ENCODE measurements around the gene PIAS1.
"Not testable (repeated sequence)": the region's sequence is repeated elsewhere in the genome, so short reads cannot be mapped to it uniquely, and the experiment has no call there.

Gene PIAS1

GRCh38 chr15:68130851-68131250, 76.7 kb downstream of the PIAS1 start:
- no peak for FAIRE-seq

DNA sequence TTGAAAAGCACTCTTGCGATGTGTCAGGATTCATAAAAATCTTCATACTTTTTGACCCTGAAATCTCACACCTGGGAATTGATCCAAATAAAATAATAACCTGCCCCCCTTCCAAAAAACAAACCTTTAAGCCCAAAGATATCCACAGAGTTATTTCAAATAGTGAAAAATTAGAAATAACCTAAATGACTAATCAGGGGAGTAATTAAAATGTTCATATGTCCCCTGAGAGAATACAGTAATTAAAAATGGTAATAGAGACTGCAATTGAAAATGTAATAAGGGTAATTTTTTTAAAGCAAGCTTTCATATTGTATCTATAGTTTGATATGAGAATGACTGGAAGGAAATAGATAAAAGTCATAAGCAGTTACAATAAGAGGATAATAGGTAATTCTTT, 83.0 kb downstream of the PIAS1 start:
- FAIRE-seq = peak; percentile 27

- no peak for FAIRE-seq
These were observed 89.0 kb downstream of the PIAS1 start for GRCh38 chr15:68143129-68143528.

DNA sequence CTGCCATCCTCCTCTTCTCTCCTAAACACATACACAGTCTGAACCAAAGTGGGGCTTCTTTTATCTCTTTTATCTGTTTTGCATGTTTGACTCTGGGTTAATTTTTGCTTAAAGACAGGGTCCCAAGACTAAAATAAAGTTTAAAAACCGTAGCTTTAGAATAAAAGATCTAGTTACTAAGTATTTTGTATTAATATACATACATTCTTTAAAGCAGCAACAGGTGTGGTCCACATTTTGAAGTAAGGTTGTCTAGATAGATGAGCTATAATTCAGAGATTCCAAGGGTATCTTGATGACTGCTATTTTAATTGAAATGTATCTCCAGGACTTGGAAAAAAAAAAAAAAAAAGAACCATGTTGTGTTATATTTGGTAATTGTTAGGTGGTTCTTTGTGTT, 89.7 kb downstream of the PIAS1 start:
- FAIRE-seq = no peak

GRCh38 chr15:68145706-68146105, 91.6 kb downstream of the PIAS1 start:
- peak; percentile 11 for FAIRE-seq

DNA sequence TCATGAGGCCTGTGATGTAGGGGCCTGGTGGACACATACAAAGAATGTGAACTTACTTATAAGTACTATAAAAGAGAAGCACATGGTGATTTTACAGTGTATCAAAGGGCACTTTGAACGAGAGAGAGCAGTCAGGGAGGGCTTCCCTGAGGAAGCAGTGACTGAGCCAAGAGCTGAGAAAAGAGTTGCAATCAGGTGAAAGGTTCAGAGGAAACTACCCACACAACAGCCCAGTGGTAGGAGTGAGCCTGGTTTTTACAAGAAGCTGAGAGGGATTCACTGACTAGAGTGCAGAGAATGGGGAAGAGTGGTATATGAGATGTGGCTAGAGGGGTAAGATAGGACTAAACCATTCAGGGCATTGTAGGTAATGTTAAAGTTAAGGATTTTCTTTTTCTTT, 93.9 kb downstream of the PIAS1 start:
- FAIRE-seq = no peak

DNA sequence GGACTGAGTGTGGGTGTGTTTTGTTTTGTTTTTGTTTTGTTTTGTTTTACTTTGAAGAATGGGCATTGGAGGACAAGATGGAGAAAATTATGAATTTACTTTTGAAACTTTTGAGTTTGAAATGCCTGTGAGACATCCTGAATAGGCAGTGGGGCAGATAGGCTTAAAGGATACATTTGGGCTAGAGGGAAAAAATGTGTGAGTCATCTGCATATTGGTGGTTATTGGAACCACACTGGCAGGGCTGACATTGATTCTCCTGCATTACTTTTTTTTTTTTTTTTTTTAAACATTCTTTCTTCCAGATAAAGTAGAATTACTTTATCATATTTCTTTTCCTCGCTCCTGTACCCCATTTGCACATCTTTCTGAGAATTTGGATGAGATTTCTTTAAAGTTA, 94.9 kb downstream of the PIAS1 start:
- no peak for FAIRE-seq

DNA sequence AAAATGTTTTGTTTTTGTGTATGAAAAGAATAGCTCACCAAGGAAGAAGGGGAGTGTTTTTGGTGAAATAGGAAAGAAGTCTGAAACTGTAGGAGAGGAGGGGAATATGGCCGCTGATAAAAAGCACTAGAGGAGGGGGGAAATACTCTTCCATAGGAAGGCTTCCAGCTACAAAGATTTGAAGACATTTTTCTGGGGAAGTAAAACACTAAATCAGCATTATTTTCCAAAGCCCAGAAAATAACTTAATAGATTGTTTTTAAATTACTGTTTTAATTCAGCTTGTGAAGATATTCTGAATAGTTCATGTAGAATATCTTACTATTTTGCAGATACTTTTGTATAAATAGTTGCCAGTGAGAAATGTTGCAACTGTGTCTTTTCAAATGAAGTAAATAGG, 96.1 kb downstream of the PIAS1 start:
- FAIRE-seq = no peak

- no peak for FAIRE-seq
These were observed 97.2 kb downstream of the PIAS1 start for GRCh38 chr15:68151277-68151676.

DNA sequence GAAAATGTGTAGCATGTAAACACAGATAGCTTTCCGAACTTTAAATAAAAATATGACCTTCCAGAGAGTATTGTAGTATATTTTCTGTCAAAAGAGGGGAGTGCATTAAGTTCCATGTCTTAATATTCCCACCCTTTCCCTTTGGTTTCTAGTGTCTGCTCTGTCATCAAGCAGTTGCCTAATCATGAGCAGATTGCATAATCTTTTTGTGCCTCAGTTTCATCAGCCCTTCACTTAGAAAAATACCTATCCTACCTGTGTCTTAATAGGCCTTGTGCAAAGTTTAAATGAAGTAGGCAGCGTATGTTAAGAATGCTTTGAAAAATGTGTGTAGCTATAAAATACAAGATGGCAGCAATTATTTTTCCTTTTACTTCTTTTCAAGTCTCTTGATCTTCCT, 98.2 kb downstream of the PIAS1 start:
- FAIRE-seq = no peak

GRCh38 chr15:68154923-68155559, 100.9 kb downstream of the PIAS1 start:
- FAIRE-seq = peak; percentile 94

- no peak for FAIRE-seq
These were observed 103.0 kb downstream of the PIAS1 start for GRCh38 chr15:68157074-68157473.

DNA sequence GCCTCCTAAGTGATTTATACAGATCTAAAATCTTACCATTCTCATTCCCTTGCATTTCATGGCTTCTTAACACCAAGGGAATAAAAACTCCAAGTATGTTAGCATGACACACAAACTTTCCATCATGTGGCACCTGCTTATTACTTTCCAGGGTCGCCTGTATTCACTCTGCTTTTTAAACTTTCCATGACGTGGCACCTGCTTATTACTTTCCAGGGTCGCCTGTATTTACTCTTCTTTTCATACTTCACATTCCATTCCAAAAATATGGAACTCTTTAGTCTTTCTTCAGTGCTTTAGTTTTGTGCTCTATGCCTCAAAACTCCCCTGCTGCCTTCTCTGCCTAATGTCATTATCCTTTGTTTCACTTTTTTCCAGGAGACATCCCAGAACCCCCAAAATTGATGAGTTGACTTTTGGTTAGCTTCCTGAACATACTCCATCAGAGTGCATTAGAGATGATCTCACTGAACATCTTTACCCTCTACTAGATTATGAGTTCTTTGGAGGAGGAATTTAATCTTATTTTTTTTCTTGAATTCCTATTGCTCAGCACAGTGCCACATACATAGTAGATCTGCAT, 104.0 kb downstream of the PIAS1 start:
- no peak for FAIRE-seq

DNA sequence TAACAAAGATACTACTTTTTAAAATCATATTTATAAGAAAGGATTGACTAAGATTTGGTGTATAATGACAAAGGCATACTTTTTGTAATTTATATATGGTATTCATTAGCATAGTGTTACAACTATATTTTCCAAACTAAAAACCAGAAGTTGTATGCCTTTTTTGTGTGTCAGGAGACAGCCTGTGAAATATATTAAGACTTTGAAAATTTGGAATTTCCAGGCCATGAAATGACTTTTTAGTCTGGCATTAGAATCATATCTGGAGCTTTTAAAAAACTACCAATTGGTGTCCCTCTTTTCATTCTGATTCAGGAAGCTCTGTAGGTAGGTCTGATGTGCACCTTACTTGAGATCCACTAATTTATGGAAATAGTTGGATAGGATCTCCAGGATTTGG, 109.1 kb downstream of the PIAS1 start:
- peak; percentile 30 for FAIRE-seq

DNA sequence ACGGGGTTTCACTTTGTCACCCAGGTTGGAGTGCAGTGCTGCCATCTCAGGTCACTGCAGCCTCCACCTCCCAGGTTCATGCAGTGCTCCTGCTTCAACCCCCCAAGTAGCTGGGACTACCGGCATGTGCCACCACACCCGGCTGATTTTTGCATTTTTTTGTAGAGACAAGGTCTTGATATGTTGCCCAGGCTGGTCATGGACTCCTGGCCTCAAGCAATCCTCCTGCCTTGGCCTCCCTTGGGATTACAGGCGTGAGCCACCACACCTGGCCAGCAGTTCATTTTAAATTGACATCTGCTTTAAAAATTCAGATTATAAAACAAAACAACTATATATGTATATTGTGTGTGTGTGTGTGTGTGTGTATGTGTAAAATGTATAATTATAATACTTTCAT, 112.7 kb downstream of the PIAS1 start:
- FAIRE-seq = no peak

DNA sequence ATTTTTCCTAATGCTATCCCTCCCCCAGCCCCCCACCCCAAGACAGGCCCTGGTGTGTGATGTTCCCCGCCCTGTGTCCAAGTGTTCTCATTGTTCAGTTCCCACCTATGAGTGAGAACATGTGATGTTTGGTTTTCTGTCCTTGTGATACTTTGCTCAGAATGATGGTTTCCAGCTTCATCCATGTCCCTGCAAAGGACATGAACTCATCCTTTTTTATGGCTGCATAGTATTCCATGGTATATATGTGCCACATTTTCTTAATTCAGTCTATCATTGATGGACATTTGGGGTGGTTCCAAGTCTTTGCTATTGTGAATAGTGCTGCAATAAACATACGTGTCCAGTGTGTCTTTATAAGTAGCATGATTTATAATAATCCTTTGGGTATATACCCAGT, 117.9 kb downstream of the PIAS1 start:
- not testable (repeated sequence) for FAIRE-seq

DNA sequence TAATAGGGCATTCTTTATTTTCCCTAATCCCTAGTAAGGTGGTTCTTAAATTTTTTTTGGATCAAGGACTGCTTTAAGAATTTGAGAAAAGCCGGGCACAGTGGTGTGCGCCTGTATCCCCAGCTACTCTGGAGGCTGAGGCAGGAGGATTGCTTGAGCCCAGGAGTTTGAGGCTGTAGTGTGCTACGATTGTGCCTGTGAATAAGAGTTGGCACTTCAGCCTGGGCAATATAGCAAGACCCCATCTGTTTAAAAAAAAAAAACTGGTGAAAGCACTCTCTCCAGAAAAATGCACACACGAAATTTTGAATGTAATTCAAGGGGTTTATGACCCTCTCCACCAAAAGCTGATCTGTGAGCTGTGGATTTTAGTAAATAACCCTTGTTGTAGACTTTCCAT, 119.0 kb downstream of the PIAS1 start:
- FAIRE-seq = no peak

GRCh38 chr15:68175526-68175925, 121.4 kb downstream of the PIAS1 start:
- FAIRE-seq = no peak

- no peak for FAIRE-seq
These were observed 122.5 kb downstream of the PIAS1 start for GRCh38 chr15:68176601-68177000.

- FAIRE-seq = no peak
These were observed 123.6 kb downstream of the PIAS1 start for GRCh38 chr15:68177742-68178141.

GRCh38 chr15:68183616-68184315, 129.7 kb downstream of the PIAS1 start:
- no peak for FAIRE-seq

DNA sequence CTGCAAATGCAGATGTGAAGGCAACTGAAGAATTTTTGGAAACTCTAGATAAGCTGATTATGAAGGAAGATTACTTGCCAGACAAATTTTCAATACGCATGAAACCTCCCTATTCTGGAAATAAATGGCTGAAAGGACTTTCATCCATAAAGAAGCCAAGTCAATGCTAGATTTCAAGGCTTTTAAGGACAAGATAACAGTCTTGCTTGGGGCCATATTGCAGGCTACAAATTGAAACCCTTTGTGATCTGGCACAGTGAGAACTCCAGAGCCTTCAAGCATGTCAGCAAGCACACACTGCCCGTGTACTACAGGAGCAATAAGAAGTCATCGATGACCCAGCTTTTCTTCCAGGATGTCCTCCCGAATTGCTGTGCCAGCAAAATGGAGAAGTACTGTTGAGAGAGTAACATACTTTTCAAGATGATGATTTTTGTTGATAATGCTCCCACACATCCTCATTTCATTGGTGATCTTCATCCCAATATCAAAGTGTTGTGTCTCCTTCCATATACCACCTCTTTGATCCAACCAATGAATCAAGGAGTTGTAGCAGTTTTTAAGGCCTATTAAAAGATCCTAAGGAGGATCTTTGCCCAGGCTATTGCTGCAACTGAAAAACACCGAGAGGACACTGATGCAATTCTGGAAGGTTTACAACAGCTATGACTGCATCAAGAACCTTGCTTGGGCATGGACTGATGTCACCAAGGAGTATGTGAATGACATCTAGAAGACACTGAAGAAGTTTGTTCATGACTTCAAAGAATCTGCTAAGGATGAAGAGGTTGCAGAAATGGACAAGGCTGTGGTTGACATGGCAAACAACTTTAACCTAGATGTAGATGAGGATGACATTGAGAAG, 130.7 kb downstream of the PIAS1 start:
- no peak for FAIRE-seq

- no peak for FAIRE-seq
These were observed 132.7 kb downstream of the PIAS1 start for GRCh38 chr15:68186671-68187397.

Data from A204.1 (cell line).